Measurements from ENCODE around the gene TATDN2. TPM values are rescaled to one million over a fixed set of nuclear protein-coding genes. Genes with fewer than 3 reads are reported as not detected.

Gene TATDN2
- total RNA-seq, 4 donors from 2014 or later: 15.9 to 55.7 (median 26.7) TPM

DNA sequence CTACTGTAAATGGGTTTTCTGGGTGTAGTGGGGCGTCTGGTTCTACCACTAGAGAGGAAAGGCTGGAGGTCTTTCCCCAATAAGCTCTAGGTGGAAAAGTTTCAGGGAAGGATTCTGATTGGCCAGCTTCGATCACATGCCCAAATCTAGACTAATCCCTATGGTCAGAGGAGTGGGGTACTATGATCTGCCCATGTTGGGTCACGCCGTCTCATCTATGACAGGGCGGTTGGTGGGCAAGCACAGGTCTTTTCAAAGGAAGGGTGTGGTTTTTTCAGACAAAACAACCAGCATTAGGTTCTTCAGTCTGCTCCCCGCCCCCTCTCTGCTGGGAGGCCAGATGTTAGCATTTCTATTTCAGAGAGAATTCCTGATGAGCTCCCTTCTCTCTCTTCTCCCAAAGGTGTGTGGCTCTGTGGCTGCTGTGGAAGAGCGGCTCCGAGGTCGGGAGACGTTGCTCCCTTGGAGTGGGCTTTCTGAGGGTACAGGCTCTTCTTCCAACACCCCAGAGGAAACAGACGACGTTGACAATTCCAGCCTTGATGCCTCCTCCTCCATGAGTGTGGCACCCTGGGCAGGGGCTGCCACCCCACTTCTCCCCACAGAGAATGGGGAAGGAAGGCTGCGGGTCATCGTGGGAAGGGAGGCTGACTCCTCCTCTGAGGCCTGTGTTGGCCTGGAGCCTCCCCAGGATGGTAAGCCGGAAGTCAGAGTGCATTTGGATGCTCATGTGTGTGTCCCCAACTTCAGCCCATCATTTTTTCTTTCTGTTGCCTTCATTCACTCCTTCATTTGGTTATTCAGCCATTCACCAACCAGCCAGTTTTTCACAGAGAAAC lies 9.7 kb upstream of the TATDN2 start:
- no peak for DNase-seq
- Histone ChIP-seq H3K9me3 (no peaks in the 10 kb centered on the region), H3K4me1 (no peaks in the 10 kb centered on the region), H3K4me3 (no peak overlapping the region), H3K27me3 (no peaks in the 10 kb centered on the region), H3K27ac (no peak overlapping the region), H3K36me3 (no peaks in the 10 kb centered on the region)
- intact Hi-C loops (cut with DNase I; ENCODE audit: low total_unique reads): no loop called here
- no peak for TF ChIP-seq POLR2A (IDR thresholded peaks at IDR 0.05)
- TF ChIP-seq, protein P1, sequence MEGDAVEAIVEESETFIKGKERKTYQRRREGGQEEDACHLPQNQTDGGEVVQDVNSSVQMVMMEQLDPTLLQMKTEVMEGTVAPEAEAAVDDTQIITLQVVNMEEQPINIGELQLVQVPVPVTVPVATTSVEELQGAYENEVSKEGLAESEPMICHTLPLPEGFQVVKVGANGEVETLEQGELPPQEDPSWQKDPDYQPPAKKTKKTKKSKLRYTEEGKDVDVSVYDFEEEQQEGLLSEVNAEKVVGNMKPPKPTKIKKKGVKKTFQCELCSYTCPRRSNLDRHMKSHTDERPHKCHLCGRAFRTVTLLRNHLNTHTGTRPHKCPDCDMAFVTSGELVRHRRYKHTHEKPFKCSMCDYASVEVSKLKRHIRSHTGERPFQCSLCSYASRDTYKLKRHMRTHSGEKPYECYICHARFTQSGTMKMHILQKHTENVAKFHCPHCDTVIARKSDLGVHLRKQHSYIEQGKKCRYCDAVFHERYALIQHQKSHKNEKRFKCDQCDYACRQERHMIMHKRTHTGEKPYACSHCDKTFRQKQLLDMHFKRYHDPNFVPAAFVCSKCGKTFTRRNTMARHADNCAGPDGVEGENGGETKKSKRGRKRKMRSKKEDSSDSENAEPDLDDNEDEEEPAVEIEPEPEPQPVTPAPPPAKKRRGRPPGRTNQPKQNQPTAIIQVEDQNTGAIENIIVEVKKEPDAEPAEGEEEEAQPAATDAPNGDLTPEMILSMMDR (IDR thresholded peaks at IDR 0.05): no peak

DNA sequence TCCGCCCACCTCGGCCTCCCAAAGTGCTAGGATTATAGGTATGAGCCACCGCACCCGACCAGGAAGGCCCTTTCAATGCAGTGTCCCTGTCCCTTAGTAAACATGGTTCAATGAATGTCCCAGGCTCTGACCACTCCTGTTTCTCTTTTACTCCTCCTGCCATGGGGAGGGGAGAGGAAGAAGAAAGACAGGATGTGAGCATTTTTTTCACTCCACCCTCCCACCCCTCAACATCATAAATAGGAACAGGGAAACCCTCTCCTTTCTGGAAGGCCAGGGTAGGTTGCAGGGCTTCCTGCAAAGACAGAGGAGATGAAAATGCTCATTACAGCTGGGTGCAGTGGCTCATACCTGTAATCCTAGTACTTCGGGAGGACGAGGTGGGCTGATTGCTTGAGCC lies 7.5 kb upstream of the TATDN2 start:
- Histone ChIP-seq H3K27me3 (no peaks in the 10 kb centered on the region), H3K9me3 (no peaks in the 10 kb centered on the region), H3K36me3 (no peaks in the 10 kb centered on the region), H3K4me3 (no peak overlapping the region), H3K4me1 (no peaks in the 10 kb centered on the region), H3K27ac (no peak overlapping the region)
- intact Hi-C loops (cut with DNase I; ENCODE audit: low total_unique reads): no loop called here
- TF ChIP-seq, protein P1 (IDR thresholded peaks at IDR 0.05): no peak
- no peak for TF ChIP-seq POLR2A (IDR thresholded peaks at IDR 0.05)
- DNase-seq: no peak

DNA sequence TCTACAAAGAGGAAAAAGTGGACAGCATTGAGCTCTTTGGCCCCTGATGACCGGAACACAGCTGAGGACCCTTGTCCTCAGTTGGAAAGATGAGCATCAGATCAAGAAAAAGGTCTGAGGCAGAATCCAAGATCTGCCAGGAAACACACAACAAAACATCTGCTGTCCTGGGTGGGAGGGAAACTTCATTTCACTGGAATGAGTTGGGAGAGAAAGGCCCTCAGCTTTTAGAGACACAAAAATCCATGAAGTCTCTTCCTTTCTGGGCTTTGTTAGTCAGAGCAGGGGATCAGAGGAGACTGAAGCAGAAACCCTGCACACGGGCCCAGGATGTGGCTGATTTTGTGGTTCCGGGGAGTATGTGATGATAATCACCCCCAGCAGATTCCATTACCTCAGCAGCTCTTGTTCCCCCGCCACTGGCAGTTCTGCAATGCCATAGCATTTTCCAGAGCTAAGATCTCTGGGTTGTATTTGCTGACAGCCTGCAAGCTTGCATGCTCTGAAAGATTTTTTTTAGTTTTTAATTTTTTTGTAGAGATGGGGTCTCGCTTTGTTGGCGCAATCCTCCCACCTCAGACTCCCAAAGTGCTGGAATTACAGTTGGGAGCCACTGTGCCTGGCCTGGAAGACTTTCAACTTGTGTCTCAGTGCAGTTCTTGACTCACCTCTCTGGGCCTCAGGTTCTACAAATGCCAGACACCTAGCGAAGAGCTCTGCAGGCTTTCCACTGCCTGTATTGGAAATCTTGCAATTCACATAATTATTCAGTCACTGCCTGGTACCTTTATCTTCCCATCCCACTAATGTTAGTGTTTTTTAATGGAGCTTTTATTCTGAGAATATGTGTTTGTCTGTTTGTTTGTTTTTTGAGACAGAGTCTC lies 5.8 kb upstream of the TATDN2 start:
- intact Hi-C loops (cut with DNase I; ENCODE audit: low total_unique reads): no loop called here
- Histone ChIP-seq H3K4me3 (no peak overlapping the region), H3K27ac (no peak overlapping the region), H3K36me3 (no peaks in the 10 kb centered on the region), H3K4me1 (no peaks in the 10 kb centered on the region), H3K9me3 (no peaks in the 10 kb centered on the region), H3K27me3 (no peaks in the 10 kb centered on the region)
- TF ChIP-seq POLR2A (IDR thresholded peaks at IDR 0.05): no peak
- TF ChIP-seq, protein P1 (IDR thresholded peaks at IDR 0.05): no peak
- no peak for DNase-seq

DNA sequence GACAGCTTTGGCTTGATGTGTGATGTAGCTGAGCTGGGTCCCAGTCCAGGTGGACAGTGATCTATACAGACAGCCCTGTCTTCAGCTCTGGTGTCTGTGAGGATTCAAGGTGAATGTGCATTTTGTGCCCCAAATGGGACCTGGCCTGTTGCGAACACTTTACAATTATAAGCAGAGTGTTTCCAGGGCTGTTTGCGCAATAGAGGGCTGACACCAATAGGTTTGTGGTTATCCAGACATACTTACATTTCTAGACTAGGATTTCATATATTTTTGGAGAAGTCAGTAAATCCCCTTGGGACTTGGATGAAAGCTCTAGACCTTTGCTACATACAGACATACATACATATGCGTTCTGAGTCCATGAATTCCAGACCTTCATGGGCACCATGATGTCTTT lies 4.2 kb upstream of the TATDN2 start:
- TF ChIP-seq, protein P1 (IDR thresholded peaks at IDR 0.05): no peak
- no peak for TF ChIP-seq POLR2A (IDR thresholded peaks at IDR 0.05)
- no peaks in the 10 kb centered on the region for H3K9me3 ChIP-seq
- no peaks in the 10 kb centered on the region for H3K27me3 ChIP-seq
- intact Hi-C loops (cut with DNase I; ENCODE audit: low total_unique reads): no loop called here
- no peak overlapping the region for H3K27ac ChIP-seq
- DNase-seq: no peak
- H3K36me3 ChIP-seq: no peaks in the 10 kb centered on the region
- H3K4me3 ChIP-seq: no peak overlapping the region
- H3K4me1 ChIP-seq: no peaks in the 10 kb centered on the region

Measured in uterus (tissue), 4 donors.